Stimulated activated CD8-positive, alpha-beta memory T cell treated with anti-CD3 and anti-CD28 coated beads, Interleukin-2, amount 100 ng/mL, for 1 hour (primary cell): ENCODE results near the gene SHOX.
"Not testable (repeated sequence)": the region's sequence is repeated elsewhere in the genome, so short reads cannot be mapped to it uniquely, and the experiment has no call there.

ENCODE experiments used
- DNase-seq, 2 donors: peaks; one replicate each; pipeline ENCODE4 v3.0.0-alpha.2; 2020; ENCODE audit warnings: low read depth in 2 of 2

SHOX gene

DNA sequence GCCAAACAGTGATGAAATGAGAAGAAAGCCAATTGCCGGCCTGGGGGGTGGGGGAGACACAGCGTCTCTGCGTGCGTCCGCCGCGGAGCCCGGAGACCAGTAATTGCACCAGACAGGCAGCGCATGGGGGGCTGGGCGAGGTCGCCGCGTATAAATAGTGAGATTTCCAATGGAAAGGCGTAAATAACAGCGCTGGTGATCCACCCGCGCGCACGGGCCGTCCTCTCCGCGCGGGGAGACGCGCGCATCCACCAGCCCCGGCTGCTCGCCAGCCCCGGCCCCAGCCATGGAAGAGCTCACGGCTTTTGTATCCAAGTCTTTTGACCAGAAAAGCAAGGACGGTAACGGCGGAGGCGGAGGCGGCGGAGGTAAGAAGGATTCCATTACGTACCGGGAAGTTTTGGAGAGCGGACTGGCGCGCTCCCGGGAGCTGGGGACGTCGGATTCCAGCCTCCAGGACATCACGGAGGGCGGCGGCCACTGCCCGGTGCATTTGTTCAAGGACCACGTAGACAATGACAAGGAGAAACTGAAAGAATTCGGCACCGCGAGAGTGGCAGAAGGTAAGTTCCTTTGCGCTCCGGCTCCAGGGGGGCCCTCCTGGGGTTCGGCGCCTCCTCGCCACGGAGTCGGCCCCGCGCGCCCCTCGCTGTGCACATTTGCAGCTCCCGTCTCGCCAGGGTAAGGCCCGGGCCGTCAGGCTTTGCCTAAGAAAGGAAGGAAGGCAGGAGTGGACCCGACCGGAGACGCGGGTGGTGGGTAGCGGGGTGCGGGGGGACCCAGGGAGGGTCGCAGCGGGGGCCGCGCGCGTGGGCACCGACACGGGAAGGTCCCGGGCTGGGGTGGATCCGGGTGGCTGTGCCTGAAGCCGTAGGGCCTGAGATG is at the start of gene SHOX:
Gene SHOX, plus strand, starts transcription at position 180 of the 885 bp plus-strand sequence. Its CDS starts 107 bp downstream, at position 287.
- DNase-seq: no peak

DNA sequence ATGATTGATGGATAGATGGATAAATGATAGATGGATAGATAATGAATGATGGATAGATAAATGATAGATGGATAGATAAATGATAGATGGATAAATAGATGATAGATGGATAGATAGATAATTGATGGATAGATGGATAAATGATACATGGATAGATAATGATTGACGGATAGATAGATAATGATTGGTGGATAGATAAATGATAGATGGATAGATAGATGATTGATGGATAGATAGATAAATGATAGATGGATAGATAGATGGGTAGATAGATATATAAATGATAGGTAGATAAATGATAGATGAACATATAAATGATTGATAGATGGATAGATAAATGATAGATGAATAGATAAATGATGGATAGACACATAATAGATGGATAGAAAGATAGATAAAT is 49.5 kb upstream of the SHOX start:
- DNase-seq: no peak

DNA sequence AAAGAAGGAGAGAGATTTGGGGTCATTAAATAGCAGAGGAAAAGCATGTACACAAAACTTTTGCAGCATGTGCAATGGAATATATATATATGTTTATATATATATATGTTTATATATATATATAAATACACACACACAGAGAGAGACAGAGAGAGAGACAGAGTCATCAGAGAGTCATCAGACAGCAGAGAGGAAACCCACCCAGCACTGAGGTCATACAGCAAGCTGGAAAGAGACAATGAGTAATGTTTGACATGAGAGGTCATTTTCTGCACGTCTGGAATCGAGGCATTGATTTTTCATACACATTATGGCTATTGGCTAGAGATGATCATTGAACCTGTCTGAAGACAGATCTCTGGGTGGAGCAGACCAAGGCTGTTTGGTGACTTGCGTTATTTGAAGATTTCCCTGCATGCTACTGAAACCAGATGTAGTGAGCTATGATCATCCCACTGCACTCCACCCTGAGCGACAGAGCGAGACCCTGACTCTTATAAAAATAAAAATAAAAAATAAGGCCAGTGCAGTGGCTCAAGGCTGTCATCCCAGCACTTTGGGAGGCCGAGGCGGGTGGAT is 48.8 kb upstream of the SHOX start:
- DNase-seq: no peak

DNA sequence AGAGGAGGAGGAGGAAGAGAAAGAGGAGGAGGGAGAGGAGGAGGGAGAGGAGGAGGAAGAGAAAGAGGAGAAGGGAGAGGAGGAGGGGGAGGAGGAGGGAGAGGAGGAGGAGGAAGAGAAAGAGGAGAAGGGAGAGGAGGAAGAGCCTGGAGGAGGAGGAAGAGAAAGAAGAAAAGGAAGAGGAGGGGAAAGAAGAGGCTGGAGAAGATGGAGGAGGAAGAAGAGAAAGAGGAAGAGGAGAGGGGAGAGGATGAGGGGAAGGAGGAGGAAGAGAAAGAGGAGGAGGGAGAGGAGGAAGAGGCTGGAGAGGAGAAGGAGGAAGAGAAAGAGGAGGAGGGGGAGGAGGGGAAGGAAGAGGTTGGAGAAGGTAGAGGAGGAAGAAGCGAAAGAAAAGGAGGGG is 46.0 kb upstream of the SHOX start:
- no peak for DNase-seq

DNA sequence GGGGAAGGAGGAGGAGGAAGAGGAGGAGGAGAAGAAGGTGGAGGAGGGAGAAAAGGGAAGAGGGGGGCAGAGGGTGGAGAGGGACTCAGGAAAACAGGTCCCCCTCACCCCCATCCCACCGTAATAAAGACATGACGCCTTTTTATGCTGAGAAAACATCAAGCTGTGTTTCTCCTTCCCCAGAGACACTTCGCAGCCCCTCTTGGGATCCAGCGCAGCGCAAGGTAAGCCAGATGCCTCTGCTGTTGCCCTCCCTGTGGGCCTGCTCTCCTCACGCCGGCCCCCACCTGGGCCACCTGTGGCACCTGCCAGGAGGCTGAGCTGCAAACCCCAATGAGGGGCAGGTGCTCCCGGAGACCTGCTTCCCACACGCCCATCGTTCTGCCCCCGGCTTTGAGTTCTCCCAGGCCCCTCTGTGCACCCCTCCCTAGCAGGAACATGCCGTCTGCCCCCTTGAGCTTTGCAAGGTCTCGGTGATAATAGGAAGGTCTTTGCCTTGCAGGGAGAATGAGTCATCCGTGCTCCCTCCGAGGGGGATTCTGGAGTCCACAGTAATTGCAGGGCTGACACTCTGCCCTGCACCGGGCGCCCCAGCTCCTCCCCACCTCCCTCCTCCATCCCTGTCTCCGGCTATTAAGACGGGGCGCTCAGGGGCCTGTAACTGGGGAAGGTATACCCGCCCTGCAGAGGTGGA is 45.3 kb upstream of the SHOX start:
- DNase-seq: no peak

DNA sequence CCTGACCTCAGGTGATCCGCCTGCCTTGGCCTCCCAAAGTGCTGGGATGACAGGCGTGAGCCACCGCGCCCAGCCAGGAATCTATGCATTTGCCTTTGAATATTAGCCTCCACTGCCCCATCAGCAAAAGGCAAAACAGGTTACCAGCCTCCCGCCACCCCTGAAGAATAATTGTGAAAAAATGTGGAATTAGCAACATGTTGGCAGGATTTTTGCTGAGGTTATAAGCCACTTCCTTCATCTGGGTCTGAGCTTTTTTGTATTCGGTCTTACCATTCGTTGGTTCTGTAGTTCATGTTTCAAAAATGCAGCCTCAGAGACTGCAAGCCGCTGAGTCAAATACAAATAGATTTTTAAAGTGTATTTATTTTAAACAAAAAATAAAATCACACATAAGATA is 44.2 kb upstream of the SHOX start:
- DNase-seq: no peak

DNA sequence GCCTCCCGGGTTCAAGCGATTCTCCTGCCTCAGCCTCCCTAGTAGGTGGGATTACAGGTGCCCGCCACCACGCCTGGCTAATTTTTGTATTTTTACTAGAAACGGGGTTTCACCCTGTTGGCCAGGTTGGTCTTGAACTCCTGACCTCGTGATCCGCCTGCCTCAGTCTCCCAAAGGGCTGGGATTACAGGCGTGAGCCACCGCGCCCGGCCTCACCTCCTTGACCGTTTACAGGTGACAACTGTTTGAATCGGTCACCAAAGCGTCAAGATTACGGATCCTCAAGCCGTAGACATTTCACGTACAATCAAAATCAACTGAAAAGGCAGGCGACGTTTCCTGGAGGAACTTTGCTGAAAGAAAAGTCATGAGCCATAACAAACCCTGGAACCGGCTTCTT is 41.3 kb upstream of the SHOX start:
- not testable (repeated sequence) for DNase-seq

DNA sequence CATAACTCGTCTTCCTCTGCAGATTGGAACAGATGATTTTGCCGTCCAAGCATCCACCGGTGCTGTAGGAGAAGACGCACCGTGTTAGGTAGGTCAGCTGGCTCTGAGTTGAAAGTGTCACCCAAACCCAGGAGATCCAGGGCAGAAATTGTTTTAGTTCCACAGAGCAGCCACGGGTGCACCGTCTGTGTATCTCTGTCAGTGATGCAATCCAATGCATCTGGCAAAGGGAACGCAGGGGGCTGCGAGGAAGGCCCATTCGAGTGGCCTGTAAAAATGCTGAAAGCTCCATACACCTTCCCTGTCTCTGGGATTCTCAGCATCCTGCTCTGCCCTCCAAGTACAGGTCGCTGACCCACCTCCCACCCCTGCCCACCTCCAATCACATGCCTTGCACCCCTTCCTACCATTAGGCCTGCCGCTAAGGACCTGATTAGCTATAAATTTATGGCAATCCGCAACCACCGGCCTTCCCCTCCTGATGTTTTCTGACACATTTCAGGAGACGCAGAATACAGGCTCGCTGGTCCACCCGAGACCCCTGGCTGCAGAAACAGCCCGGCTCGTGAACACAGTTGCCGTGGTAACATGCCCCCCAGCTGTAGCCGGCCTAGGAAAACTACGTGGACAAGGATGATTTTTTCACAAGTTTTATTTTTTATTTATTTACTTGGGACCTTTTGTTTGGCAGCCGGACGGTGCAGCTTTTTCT is 39.7 kb upstream of the SHOX start:
- no peak for DNase-seq

DNA sequence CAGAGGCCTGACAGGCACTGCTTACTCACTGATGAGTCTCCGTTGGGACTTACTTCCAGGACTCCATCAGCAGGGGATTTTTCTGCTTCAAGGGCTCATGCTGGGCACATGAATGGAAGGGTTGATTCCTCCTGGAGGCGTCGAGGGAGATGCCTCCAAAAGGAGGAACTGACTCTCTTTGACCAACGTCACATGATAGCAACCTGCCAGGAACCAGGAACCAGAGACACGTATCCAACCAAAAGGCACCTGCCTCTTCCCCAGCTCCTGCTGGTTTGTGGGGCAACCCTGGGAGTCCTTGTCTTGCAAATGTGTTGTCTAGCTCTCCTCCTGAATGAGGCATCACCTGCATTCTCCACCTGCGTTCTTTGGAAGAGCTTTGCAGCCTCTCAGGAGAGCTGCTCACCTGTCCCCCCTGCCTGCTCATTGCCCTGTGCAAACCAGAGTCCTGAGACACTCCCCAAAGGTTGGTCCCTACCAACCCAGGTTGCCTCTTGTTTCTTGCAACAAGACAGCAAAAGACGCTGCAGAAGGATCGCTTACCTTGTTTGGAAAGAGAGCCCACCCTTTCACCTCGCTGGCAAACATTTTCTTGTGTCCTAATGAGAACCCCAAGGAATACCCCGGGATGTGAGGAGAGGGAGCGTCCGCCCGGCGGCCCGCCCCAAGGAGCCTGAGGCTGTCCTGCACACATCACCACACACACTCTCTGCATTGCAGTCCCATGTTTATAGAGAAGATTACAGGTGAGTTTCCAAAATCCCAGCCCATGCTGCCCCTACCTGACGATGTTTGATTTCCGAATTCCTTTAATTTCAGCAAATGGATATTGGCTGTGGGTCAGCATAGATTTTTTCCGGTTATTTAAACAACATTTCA is 30.5 kb upstream of the SHOX start:
- DNase-seq: no peak

DNA sequence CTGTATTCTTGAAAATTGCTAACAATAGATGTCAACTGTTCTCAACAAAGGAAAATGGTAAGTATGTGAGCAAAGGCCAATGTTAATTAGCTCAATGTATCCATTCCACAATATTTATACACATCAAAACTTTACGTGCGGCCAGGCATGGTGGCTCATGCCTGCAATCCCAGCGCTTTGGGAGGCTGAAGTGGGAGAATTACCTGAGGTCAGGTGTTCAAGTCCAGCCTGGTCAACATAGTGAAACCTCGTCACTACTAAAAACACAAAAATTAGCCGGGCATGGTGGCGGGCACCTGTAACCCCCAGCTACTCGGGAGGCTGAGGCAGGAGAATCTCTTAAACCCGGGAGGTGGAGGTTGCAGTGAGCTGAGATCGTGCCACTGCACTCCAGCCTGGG is 27.6 kb upstream of the SHOX start:
- not testable (repeated sequence) for DNase-seq

DNA sequence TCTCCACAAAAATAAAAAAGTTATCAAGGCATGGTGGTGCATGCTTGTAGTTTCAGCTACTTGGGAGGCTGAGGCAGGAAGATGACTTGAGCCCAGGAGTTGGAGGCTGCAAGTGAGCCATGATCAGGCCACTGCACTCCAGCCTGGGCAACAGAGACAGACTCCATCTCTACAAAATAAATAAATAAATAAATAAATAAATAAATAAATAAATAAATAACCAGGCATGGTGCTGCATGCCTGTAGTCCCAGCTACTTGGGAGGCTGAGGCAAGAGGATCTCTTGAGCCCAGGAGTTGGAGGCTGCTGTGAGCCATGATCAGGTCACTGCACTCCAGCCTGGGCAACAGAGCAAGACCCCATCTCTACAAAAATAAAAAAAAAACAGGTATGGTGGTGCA is 26.0 kb upstream of the SHOX start:
- DNase-seq: not testable (repeated sequence)

DNA sequence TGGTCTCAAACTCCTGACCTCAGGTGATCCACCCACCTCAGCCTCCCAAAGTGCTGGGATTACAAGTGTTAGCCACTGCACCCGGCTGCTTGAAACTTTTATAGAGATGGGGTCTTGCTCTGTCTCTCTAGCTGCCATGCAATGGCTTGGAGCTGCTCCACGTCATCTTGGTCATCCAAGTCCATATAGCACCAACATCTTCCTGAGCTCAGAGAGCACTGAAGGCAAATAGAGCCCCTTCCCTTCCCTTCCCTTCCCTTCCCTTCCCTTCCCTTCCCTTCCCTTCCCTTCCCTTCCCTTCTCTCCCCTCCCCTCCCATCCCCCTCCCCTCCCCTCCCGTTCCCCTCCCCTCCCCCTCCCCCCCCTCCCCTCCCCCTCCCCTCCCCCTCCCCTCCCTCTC is 22.5 kb upstream of the SHOX start:
- not testable (repeated sequence) for DNase-seq

DNA sequence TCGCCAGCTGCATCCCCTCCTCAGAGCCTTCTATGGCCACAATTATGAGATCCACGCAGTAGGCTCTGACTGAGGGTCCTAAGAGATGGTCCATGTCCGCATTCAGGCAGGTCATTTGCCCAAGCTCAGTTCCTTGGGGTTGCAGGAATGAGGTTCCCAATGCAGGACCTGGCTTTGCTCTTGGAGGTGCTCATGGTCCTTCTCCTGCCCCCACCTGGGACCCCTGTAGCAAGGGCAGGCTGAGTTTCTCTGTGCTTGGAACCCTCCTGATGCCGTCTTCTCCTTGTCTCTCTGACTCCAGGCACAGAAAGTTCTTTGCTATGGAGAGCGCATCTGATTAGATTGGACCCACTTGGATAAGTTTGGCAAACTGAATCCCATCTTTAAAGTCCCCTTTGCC is 16.5 kb upstream of the SHOX start:
- DNase-seq: no peak

DNA sequence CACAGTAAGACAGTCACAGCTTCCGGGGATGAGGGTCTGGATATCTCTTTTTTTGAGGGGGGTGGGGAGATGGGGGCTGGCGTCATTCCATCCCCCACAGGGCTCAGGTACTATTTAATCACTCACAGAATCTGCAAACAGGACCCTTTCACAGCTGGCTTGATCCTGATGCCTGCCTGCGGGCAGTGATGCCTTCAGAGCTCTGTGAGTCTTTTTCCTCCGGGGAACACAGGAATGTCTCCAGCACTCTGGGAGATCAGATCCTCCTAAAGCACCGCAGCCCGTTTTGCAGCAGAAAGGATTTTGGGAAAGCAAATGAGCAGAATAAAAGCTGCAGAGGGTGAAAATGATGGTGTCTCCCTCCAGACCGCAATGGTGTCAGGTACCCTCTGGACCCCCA is 13.2 kb upstream of the SHOX start:
- no peak for DNase-seq

DNA sequence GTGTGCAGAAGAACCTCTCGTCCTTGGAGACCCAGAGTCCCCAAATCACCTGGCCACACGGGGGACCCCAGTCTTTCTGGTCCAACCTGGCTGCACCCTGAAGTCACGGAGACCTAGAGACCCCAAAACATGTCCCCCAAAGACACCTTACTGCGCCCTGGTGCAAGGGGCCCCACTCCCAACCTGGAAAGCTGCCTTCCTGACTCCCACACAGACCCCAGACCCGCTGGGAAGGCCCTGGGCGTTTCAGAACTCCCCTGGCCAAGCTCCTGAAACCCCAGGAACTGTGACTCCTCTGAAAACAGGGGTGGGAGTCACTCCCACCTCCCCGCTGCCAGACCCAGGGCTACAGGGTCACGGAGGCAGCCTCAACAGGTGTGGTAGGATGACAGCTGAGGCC is 12.7 kb upstream of the SHOX start:
- no peak for DNase-seq

DNA sequence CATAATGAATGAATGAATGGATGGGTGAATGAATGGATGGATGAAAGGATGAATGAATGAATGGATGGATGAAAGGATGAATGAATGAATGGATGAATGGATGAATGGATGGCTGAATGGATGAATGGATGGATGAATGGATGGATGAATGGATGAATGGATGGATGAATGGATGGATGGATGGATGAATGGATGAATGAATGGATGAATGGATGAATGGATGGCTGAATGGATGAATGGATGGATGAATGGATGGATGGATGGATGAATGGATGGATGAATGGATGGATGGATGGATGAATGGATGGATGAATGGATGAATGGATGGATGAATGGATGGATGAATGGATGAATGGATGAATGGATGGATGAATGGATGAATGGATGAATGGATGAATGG is 12.3 kb upstream of the SHOX start:
- DNase-seq: not testable (repeated sequence)

DNA sequence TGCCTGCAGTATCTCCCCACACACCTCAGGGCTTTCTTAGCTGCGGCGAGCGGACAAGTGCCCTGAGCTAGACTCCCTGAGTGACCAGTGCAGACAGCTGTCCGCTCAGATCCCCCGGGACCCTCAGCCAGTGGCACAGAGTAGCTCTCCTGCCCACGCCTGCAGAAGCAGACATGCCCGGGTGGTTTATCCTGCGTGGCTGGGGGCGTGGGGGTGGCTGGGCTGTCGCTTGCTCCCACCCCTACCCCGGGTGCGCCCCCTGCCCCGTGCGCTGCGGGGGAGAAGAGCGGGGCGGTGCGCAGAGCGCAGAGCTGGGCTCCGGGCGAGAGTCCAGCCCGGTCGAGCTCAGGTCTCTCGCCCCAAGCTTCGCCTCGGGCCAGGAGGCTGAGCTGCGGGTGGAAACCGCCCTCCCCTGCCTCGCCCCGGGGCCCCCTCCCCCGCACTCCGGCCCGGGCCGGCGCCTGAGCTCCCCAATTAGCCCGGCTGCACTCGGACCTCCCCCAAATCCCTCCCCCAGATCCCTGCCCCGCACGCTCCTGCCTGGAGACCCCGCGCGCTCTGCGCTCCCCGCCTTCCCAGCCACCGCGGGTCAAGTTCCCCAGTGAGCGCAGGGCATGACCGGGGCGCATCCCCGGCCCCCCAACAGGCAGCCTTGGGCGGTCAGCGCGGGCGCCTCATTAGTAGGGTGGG is 11.7 kb upstream of the SHOX start:
- DNase-seq: no peak

DNA sequence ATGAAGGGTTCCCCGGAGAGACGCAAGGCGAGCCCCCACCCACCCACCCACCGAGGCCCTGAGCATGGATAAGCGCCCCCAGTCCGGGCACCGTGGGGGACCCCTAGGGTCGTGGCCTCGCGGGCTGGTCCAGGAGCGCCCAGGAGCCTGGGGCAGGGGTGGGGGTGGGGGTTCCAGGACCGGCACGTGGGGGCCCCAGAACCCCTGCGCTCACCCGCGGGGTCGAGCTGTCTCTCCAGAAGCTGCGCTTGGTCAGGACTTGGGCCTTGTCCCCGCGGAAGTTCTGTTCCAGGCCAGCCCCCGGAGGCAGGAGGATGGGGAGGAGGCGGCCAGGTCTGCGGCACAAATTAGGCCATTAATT is 11.2 kb upstream of the SHOX start:
- DNase-seq: no peak

DNA sequence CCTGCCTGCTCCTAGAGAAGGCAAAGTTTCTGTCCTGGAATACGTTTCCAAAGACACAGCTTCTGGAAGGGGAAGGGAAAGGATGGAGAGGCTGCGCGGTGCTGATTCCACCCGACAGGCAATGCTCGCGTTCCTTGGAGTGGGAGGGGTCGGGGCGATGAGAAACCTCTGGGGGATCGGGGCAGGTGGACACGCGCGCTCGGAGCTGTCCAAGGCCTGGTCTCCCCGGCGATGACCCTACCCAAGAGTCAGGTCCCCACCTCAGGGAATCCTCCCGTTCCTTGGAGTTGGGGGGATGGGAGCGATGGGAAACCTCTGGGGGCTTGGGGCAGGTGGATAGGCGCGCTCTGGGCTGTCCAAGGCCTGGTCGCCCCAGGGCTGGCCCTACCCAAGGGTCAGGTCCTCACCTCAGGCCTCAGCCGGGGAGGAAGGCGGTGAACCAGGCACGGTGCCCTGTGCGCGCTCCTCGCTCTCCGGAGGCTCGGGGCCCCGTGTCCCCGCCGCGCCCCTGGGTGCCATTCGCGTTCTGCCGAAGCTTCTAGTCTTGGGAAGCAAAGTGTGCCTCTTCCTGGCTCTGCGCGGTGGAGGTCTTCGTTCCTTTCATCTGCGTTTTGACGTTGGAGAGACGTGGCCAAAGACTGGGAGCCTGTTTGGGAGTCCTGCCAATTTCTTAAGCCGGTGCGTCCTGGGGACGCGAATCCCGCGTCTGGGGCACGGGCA is 10.6 kb upstream of the SHOX start:
- DNase-seq: no peak
